GM12892 (cell line): ENCODE data around the gene TPO.

Experiments used
- POLR2A ChIP-seq: IDR thresholded peaks from 2 replicates; pipeline ENCODE4 v1.6.1; 2011; ENCODE audit warnings: low read depth, low read length, control low read depth
- POLR2AphosphoS5 ChIP-seq: IDR thresholded peaks from 2 replicates; pipeline ENCODE4 v1.6.1; 2011; ENCODE audit warnings: low read depth, low read length, control low read depth
- TAF1 ChIP-seq: IDR thresholded peaks from 2 replicates; pipeline ENCODE4 v1.6.1; 2011; ENCODE audit warnings: low read depth, mild to moderate bottlenecking, control low read depth, low read length, borderline replicate concordance

DNA sequence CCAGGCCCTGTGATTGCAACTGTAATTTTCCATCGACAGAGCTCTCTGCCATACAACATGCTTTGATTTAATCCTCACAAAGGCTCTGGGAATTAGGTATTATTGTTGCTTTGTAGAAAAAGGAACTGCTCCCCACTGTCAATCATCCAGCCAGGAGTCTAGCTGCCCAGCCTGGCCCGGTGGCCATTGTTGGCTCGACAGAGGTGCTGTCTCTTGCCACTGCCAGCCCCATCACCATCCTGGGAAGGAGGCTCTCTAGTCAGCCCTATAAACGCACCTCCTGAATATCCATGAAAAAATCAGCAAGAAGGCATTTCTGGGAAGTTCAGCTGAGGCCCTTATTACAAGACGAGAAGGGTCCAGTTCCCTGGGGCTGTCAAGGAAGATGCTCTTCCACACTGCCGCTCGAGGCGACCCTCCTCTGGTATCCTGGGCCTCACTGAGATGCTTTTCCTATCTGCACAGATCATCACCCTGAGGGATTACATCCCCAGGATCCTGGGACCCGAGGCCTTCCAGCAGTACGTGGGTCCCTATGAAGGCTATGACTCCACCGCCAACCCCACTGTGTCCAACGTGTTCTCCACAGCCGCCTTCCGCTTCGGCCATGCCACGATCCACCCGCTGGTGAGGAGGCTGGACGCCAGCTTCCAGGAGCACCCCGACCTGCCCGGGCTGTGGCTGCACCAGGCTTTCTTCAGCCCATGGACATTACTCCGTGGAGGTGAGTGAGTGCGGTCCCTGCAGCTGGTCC is 71.0 kb downstream of the TPO start:
- TF ChIP-seq POLR2A: no peak
- no peak for TF ChIP-seq POLR2AphosphoS5
- TF ChIP-seq TAF1: no peak
